HG02623 (cell line): ENCODE data around the gene UBA5.

Source experiments
- ATAC-seq: cut with Tn5 transposase; IDR thresholded peaks from one replicate; pipeline ENCODE4 v1.9.1; 2021; ENCODE audit warnings: moderate library complexity; ENCODE audit not compliant: unreplicated experiment

UBA5 gene

GRCh38 chr3:132713977-132714727, 54.0 kb downstream of the UBA5 start:
- ATAC-seq: no peak

DNA sequence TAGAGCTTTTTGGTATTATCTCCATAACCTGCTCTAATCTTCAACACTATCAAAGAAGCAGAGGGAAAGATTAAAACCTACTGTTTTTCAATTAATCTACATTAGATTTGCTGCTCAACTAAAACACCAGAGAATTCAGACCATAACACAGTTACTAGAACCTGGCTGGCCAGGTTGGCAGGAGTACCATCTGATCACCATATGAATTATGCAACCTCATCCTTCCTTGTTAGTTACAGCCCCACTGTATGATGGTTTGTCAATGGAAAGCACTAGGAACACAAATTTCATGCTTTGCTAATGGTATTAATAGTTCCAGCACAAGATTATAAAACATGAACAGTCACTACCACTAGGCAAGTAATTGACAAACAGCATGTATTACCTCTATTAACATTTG, 56.2 kb downstream of the UBA5 start:
- no peak for ATAC-seq

- ATAC-seq: no peak
Observed at GRCh38 chr3:132720228-132720627, 60.1 kb downstream of the UBA5 start.

DNA sequence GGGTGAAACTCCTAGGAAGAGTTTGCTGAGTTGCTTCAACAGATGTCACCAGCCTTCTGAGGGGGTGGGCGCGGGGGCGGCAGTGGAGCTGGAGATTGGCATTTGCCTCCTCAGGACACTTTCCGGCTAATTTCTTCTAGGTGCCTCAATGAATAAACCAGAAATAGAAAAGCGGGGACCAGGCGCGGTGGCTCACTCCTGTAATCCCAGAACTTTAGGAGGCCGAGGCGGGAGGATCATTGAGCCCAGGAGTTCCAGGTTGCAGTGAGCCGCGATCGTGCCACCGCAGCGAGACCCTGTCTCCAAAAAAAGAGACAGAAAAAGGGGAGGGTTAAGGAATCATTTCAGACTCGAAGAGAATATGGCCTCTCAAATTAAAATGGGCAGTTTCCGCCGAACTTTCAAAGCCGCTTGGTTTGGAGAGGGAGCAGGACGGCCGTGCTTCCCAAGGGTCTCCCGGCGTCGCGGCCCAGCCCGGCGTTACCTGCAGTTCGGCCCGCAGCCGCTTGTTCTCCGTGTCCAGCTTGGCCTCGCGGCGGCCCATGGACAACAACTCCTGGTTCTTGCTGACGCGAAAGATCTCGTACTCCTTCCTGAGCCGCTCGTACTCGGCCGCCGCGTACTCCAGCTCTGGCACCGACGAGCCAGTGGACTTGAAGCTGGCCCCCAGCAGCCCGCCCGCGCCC, 61.5 kb downstream of the UBA5 start:
- peak; percentile 23 for ATAC-seq

DNA sequence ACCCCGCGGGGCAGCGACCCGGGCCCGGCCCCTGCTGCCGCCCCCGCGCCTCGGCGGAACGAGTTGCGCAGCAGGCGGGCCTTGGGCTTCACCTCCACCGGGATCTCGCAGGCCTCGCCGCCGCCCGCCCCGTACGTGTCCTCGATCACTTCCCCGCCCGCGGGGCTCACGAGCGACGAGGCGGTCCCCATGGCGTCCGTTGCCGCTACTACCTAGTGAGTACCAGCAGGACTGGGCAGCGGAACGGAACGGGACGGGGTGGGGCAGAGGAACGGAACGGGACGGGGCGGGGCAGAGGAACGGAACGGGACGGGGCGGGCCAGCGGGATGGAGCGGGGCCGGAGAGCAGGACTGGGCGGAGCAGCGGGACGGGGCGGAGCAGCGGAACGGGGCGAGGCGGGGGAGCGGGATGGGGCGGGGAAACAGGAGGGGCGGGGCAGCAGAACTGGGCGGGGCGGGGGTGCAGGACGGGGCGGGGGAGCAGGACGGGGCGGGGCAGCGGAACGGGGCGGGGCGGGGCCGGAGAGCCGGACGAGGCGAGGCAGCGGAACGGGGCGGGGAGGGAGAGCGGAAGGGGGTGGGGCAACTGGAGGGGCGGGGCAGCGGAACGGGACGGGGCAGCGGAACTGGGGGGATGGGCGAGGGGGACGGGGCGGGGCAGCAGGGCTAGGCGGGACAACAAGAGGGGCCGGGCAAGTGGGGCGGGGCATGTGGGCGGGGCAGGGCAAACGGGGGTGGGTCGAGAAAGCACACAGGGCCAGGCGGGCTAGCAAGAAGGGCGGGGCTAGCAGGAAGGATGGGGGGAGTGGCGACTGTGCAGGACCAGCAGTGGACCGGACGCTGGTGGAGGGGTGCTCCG, 62.3 kb downstream of the UBA5 start, which contains the start of gene NPHP3:
Gene NPHP3, minus strand, starts transcription at position 245 of the 859 bp plus-strand sequence. Its CDS starts 54 bp downstream, at position 191.
- peak; percentile 76 for ATAC-seq

DNA sequence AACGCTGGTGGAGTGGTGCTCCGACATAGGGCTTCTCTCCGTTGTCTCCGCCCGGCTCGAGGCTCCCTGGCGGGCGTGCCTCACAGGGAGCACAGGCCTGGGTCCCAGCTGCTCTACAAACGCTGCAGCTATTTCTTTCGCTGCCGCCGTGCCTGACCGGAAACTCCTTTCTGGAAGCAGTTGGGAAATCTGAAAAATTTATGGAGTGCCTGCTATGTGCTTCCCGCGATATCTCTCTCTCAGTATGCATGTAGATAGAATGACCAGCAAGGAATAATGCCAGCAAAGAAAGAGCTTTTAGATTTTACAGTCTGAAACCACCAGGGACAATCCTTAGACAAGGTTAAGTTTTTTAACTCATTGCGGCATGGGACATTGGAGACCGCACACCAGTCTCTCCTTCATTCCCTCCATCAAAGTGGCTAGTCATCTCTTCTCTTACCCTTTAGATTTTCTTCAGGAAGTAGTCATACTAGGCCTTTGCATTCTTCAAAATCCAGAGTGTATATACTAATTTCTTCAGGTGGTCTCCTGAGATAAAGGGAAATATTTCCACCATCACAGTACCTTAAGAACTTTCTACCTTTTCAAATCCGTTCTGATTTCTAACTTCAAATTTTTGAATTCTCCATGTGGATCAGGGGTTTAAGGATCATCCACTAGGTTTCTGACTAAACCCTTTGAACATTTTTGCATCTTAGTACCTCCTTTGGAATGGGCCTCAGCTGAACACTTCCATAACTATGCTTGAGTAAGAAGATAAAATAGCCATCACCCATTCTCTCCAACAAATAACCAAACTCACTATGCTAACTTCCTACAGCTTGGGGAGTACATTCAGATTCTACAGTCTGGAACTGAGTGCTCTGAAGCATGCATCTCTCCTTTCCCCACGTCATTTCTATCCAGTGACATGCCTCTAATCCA, 63.2 kb downstream of the UBA5 start:
- no peak for ATAC-seq

DNA sequence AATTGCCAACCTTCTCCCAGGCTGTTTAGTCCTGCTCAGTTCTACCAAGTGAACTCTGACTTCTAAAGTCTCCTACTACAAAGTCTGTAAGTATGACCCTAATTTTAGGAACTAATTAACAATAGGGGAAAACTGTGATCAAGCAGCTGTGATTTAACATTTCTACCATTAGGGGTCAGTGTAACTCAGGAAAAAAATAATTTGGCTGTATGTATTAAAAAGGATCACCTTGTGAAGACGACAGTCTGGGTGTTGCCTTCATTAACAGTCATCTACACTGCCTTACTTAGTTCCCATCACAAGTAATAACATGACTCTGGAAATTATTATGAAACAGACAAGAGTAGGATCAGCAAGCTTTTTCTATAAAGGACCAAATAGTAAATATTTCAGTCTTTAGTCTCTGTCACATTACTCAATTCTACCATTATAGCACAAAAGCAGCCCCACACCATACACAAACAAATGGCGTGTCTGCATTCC, 66.3 kb downstream of the UBA5 start:
- ATAC-seq: no peak
